ENCODE measurements around the gene RACGAP1. TPM values are rescaled to one million over a fixed set of nuclear protein-coding genes. Genes with fewer than 3 reads are reported as not detected.

Gene RACGAP1
- total and polyA plus RNA-seq, 2 donors from 2014 or later, result 5.0 to 7.7 TPM

DNA sequence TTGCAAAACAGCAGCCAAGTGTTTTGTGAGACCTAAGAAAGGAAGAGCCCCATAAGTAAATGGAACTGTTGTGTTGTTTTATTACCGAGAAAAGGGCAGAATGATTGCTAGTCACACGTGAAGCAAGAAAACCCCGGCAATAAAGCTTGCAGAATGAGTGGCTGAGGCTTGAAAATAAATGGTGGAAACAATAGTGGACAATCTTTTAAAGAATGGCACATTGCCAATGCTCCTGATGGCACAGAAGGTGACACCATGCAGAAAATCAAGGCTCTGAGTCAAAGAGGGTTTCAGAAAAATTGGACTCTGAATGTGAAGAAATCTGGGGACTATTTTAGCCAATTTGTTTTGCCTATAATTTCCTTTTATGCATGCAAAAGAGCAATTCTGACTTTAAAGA is 78.8 kb downstream of the RACGAP1 start:
- Histone ChIP-seq H3K9ac (ENCODE audit: low read length in 3 of 3) (no peak overlapping the region), H3K27me3 (ENCODE audit: control insufficient read depth, insufficient read depth, low read length) (no peaks in the 10 kb centered on the region), H3K27ac (ENCODE audit: low read depth in 2 of 2, low read length in 2 of 2) (no peak overlapping the region), H3K36me3 (ENCODE audit: control insufficient read depth in 2 of 3, insufficient read depth in 3 of 3, low read length in 3 of 3) (no peaks in the 10 kb centered on the region), H3K4me1 (ENCODE audit: control insufficient read depth in 2 of 3, insufficient read depth in 2 of 3, low read depth in 1 of 3, low read length in 3 of 3) (peaks cover 0 to 6% (median 4%) of the 10 kb centered on the region in 3 donors), H3K9me3 (ENCODE audit: control insufficient read depth in 2 of 3, insufficient read depth in 1 of 3, low read length in 3 of 3) (no peaks in the 10 kb centered on the region), H3K4me3 (ENCODE audit: low read length in 3 of 3) (no peak overlapping the region)
- FAIRE-seq, result no peak
- TF ChIP-seq CTCF (IDR thresholded peaks at IDR 0.05; ENCODE audit: borderline replicate concordance, extremely low read depth, insufficient read depth), result no peak
- no peak for DNase-seq
- intact Hi-C loops (cut with DNase I), result no loop called here

- intact Hi-C loops (cut with DNase I), result no loop called here
- DNase-seq, result peak in 2 of 5 donors; percentile 23 to 38
- Histone ChIP-seq H3K4me3 (ENCODE audit: low read length in 3 of 3) (peak overlapping the region in 1 of 3 donors; percentile 24), H3K9me3 (ENCODE audit: control insufficient read depth in 2 of 3, insufficient read depth in 1 of 3, low read length in 3 of 3) (no peaks in the 10 kb centered on the region), H3K27ac (ENCODE audit: low read depth in 2 of 2, low read length in 2 of 2) (peak overlapping the region in 1 of 2 donors; percentile 51), H3K9ac (ENCODE audit: low read length in 3 of 3) (peak overlapping the region in 1 of 3 donors; percentile 49), H3K27me3 (ENCODE audit: control insufficient read depth, insufficient read depth, low read length) (no peaks in the 10 kb centered on the region), H3K36me3 (ENCODE audit: control insufficient read depth in 2 of 3, insufficient read depth in 3 of 3, low read length in 3 of 3) (no peaks in the 10 kb centered on the region), H3K4me1 (ENCODE audit: control insufficient read depth in 2 of 3, insufficient read depth in 2 of 3, low read depth in 1 of 3, low read length in 3 of 3) (peaks cover 0 to 6% (median 4%) of the 10 kb centered on the region in 3 donors)
- no peak for TF ChIP-seq CTCF (IDR thresholded peaks at IDR 0.05; ENCODE audit: borderline replicate concordance, extremely low read depth, insufficient read depth)
- no peak for FAIRE-seq
These were observed 79.2 kb downstream of the RACGAP1 start for GRCh38 chr12:49946086-49946485.

GRCh38 chr12:49945394-49946080 is 79.8 kb downstream of the RACGAP1 start:
- Histone ChIP-seq H3K4me3 (ENCODE audit: low read length in 3 of 3) (peak overlapping the region; percentile 14 to 33 (median 24)), H3K9me3 (ENCODE audit: control insufficient read depth in 2 of 3, insufficient read depth in 1 of 3, low read length in 3 of 3) (no peaks in the 10 kb centered on the region), H3K27ac (ENCODE audit: low read depth in 2 of 2, low read length in 2 of 2) (peak overlapping the region; percentile 35 to 51), H3K27me3 (ENCODE audit: control insufficient read depth, insufficient read depth, low read length) (no peaks in the 10 kb centered on the region), H3K36me3 (ENCODE audit: control insufficient read depth in 2 of 3, insufficient read depth in 3 of 3, low read length in 3 of 3) (no peaks in the 10 kb centered on the region), H3K9ac (ENCODE audit: low read length in 3 of 3) (peak overlapping the region in 1 of 3 donors; percentile 49), H3K4me1 (ENCODE audit: control insufficient read depth in 2 of 3, insufficient read depth in 2 of 3, low read depth in 1 of 3, low read length in 3 of 3) (peaks cover 0 to 6% (median 4%) of the 10 kb centered on the region in 3 donors)
- peak; percentile 76 to 93 (median 85) for DNase-seq
- TF ChIP-seq CTCF (IDR thresholded peaks at IDR 0.05; ENCODE audit: borderline replicate concordance, extremely low read depth, insufficient read depth), result peak; percentile 79
- intact Hi-C loops (cut with DNase I), result no loop called here
- FAIRE-seq, result peak; percentile 6

All from kidney (tissue), 14 donors.